Uterus (tissue), 4 donors: ENCODE data around the gene COX5A. TPM values are rescaled to one million over a fixed set of nuclear protein-coding genes. Genes with fewer than 3 reads are reported as not detected.

ENCODE experiments used
- DNase-seq, 2 donors: peaks; one replicate each; pipeline ENCODE4 v3.0.0-alpha.2; 2019 to 2020
- H3K27ac ChIP-seq, 2 donors: fragments of 200-600 bp; sonication (generic); 1 replicate in 1 of 2; 2 replicates in 1 of 2; pipeline ENCODE4 v1.5.1; 2016 to 2018
- H3K27me3 ChIP-seq, 2 donors: fragments of 200-600 bp; sonication (generic); one replicate each; pipeline ENCODE4 v1.5.1; 2018 to 2019; ENCODE audit warnings: control low read depth in 1 of 2
- H3K36me3 ChIP-seq, 2 donors: fragments of 200-600 bp; sonication (generic); one replicate each; pipeline ENCODE4 v1.5.1; 2019; ENCODE audit warnings: control low read depth in 1 of 2
- H3K4me1 ChIP-seq, 2 donors: fragments of 200-600 bp; sonication (generic); one replicate each; pipeline ENCODE4 v1.5.1; 2018 to 2019; ENCODE audit warnings: control low read depth in 1 of 2
- H3K4me3 ChIP-seq, 2 donors: fragments of 200-600 bp; sonication (generic); 1 replicate in 1 of 2; 2 replicates in 1 of 2; pipeline ENCODE4 v1.5.1; 2018 to 2019; ENCODE audit warnings: mild to moderate bottlenecking in 1 of 2
- H3K9me3 ChIP-seq, 2 donors: fragments of 200-600 bp; sonication (generic); one replicate each; pipeline ENCODE4 v1.5.1; 2019; ENCODE audit warnings: control low read depth in 1 of 2
- CTCF ChIP-seq, 4 experiments: fragments of 200-600 bp in 2 of 4; fragments of 450-650 bp in 2 of 4; sonication (generic) in 2 of 4; IDR thresholded peaks; one replicate each; pipeline ENCODE4 v1.5.1; 2016 to 2019; ENCODE audit warnings: antibody characterized with exemption in 4 of 4, mild to moderate bottlenecking in 2 of 4, moderate library complexity in 1 of 4
- POLR2A ChIP-seq, 2 donors: fragments of 450-650 bp; IDR thresholded peaks; one replicate each; pipeline ENCODE4 v1.6.1; 2016; ENCODE audit warnings: antibody characterized with exemption in 2 of 2, mild to moderate bottlenecking in 1 of 2, moderate library complexity in 1 of 2
- intact Hi-C: fragments of 100-400 bp; cut with DNase I; formaldehyde crosslinking; loops from one replicate; pipeline ENCODE4 v1.15.1; 2023; ENCODE audit warnings: low total_unique reads
- total RNA-seq, 4 donors: library from RNA; depleted of rRNA in 3 of 4; stranded (reverse); fragments of >200 nt in 3 of 4; gene quantifications; one replicate each; pipeline versions ENCODE4 v1.1.0 to v1.2.4, GENCODE V29; 2014 to 2023
- donor health status: DM: yes; HTN: yes; CAD: no.

The COX5A gene
- total RNA-seq, 4 donors from 2014 or later = 9.0 to 84.1 (median 46.6) TPM

DNA sequence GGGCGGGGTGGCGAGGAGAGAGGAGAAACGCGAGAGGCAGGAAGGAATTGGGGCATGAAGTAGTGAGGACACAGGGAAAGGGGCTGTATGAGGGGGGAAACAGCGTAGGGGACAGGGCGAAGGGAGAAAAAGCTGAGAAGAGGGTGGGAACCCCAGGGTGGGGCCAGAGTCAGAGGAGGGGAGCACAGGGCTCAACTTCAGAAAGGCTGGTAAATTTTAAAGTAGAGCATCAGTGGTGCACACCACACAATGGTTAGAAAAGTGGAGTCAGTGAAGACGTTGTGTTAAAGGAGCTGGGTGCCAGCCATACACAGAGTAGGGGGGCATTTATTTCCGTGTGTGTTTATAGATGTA lies 21.7 kb upstream of the COX5A start:
- peak overlapping the region in 1 of 2 donors; percentile 9 for H3K4me3 ChIP-seq
- H3K4me1 ChIP-seq = peaks cover 0 to 7% of the 10 kb centered on the region in 2 donors
- intact Hi-C loops = no loop called here
- H3K36me3 ChIP-seq = no peaks in the 10 kb centered on the region
- no peak for TF ChIP-seq POLR2A (IDR thresholded peaks at IDR 0.05)
- no peak for TF ChIP-seq CTCF (IDR thresholded peaks at IDR 0.05)
- no peak for DNase-seq
- H3K27me3 ChIP-seq = peaks cover 4 to 20% of the 10 kb centered on the region in 2 donors
- H3K27ac ChIP-seq = no peak overlapping the region
- H3K9me3 ChIP-seq = no peaks in the 10 kb centered on the region

- peak overlapping the region; percentile 9 to 56 for H3K4me3 ChIP-seq
- no peak for DNase-seq
- peaks cover 4 to 20% of the 10 kb centered on the region in 2 donors for H3K27me3 ChIP-seq
- intact Hi-C loops = no loop called here
- no peaks in the 10 kb centered on the region for H3K9me3 ChIP-seq
- H3K36me3 ChIP-seq = no peaks in the 10 kb centered on the region
- H3K27ac ChIP-seq = no peak overlapping the region
- peaks cover 0 to 7% of the 10 kb centered on the region in 2 donors for H3K4me1 ChIP-seq
- TF ChIP-seq CTCF (IDR thresholded peaks at IDR 0.05) (no peak), POLR2A (IDR thresholded peaks at IDR 0.05) (no peak)
These were observed 21.2 kb upstream of the COX5A start for GRCh38 chr15:74958908-74959585.

DNA sequence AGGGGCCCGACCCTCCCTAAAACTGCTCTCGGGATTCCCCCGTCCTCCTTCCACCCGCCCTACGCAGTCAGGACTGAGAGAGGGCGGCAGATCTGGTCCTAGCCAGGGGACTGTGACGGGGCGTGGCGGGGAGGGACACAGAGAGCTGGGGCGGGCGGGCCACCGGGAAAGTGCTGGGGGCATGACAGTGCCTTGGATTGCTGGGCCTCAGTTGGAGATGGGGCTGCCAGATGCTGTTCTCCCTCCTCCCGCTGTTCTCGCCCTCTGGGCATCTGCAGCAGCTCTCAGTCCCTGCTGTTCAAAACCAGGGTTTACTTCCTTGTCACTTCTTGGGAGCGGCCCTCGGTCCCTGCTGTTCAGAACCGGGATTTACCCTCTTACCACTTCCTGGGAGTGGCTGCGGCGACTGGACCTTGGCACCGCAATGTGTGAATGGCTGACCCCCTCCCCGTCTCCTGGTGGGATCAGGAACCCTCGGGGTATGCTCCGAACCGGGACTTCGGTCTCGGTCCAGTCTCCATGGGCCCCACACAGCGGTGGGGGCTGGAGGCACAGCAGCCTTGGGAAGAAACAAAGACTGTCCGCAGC lies 20.5 kb upstream of the COX5A start:
- Histone ChIP-seq H3K36me3 (no peaks in the 10 kb centered on the region), H3K27me3 (peaks cover 4 to 20% of the 10 kb centered on the region in 2 donors), H3K9me3 (no peaks in the 10 kb centered on the region), H3K27ac (no peak overlapping the region), H3K4me3 (peak overlapping the region; percentile 9 to 56), H3K4me1 (peaks cover 0 to 7% of the 10 kb centered on the region in 2 donors)
- TF ChIP-seq CTCF (IDR thresholded peaks at IDR 0.05) (peak in 2 of 4 experiments; percentile 18 to 33), POLR2A (IDR thresholded peaks at IDR 0.05) (no peak)
- DNase-seq = peak in 1 of 2 donors; percentile 24
- intact Hi-C loops = no loop called here

DNA sequence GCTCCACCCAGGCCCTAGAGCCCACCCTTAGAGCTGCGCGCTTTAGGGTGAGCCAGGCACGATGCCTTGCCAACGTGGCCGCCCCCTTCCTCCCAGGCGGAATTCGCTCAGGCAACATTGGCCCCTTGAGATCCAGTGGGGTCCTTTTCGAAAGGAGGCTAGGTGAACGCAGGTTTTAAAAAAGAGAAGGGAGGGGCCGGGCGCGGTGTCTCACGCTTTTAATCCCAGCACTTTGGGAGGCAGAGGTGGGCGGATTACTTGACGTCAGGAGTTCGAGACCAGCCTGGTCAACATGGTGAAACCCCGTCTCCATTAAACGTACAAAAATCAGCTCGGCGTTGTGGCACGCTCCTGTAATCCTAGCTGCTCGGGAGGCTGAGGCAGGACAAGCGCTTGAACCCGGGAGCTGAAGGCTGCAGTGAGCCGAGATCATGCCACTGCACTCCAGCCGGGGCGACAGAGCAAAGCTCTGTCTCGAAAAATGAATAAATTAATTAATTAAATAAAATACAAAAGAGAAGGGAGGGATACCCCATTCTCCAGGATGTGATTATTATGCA lies 19.7 kb upstream of the COX5A start:
- no peak for TF ChIP-seq CTCF (IDR thresholded peaks at IDR 0.05)
- no peak for TF ChIP-seq POLR2A (IDR thresholded peaks at IDR 0.05)
- peak overlapping the region; percentile 69 to 71 for H3K27ac ChIP-seq
- peaks cover 4 to 20% of the 10 kb centered on the region in 2 donors for H3K27me3 ChIP-seq
- intact Hi-C loops = no loop called here
- DNase-seq = peak in 1 of 2 donors; percentile 25
- H3K4me3 ChIP-seq = peak overlapping the region; percentile 56 to 59
- no peaks in the 10 kb centered on the region for H3K36me3 ChIP-seq
- peaks cover 0 to 7% of the 10 kb centered on the region in 2 donors for H3K4me1 ChIP-seq
- H3K9me3 ChIP-seq = no peaks in the 10 kb centered on the region
